ENCODE results near the gene TMPRSS3.

Gene TMPRSS3

GRCh38 chr21:42330380-42331371, 65.2 kb downstream of the TMPRSS3 start:
- DNase-seq, result no peak

GRCh38 chr21:42324896-42325295, 71.0 kb downstream of the TMPRSS3 start:
- no peak for DNase-seq

Data from NCI-H226 (cell line).